ENCODE results near the gene NKTR.

NKTR gene

DNA sequence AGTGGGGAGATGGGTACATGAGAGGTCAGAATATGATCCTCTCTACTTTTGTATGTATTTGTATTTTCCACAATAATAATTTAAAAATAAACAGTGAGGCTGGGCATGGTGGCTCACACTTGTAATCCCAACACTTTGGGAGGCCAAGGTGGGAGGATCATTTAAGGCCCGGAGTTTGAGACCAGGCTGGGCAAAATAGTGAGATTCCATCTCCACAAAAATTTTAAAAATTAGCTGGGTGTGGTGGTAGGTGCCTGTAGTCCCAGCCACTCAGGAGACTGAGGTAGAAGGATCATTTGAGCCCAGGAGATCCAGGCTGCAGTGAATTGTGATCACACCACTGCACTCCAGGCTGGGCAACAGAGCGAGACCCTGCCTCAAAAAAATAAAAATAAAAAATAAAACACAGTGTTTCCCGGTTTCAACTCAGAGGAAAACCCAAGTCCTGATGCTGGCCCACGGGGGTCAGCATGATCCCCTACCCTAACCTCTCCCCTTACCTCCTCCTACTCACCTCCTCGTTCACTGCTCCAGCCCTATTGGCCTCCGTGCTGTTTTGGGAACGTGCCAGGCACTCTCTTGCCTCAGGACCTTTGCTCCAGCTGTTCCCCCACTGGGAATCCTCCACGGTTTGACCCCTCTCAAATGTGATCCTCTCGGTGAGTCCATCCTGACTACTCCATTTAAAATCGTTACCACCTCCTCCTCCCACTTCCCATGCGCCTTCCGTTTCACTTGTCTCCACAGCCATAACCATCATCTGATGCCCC is 82.0 kb downstream of the NKTR start:
- TF ChIP-seq, protein P1, sequence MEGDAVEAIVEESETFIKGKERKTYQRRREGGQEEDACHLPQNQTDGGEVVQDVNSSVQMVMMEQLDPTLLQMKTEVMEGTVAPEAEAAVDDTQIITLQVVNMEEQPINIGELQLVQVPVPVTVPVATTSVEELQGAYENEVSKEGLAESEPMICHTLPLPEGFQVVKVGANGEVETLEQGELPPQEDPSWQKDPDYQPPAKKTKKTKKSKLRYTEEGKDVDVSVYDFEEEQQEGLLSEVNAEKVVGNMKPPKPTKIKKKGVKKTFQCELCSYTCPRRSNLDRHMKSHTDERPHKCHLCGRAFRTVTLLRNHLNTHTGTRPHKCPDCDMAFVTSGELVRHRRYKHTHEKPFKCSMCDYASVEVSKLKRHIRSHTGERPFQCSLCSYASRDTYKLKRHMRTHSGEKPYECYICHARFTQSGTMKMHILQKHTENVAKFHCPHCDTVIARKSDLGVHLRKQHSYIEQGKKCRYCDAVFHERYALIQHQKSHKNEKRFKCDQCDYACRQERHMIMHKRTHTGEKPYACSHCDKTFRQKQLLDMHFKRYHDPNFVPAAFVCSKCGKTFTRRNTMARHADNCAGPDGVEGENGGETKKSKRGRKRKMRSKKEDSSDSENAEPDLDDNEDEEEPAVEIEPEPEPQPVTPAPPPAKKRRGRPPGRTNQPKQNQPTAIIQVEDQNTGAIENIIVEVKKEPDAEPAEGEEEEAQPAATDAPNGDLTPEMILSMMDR (IDR thresholded peaks at IDR 0.05; ENCODE audit: low read depth, low read length, missing control alignments) = no peak
- no peak for DNase-seq (ENCODE audit: low read depth)
- H3K4me3 ChIP-seq (ENCODE audit: low read depth, low read length) = no peak overlapping the region

DNA sequence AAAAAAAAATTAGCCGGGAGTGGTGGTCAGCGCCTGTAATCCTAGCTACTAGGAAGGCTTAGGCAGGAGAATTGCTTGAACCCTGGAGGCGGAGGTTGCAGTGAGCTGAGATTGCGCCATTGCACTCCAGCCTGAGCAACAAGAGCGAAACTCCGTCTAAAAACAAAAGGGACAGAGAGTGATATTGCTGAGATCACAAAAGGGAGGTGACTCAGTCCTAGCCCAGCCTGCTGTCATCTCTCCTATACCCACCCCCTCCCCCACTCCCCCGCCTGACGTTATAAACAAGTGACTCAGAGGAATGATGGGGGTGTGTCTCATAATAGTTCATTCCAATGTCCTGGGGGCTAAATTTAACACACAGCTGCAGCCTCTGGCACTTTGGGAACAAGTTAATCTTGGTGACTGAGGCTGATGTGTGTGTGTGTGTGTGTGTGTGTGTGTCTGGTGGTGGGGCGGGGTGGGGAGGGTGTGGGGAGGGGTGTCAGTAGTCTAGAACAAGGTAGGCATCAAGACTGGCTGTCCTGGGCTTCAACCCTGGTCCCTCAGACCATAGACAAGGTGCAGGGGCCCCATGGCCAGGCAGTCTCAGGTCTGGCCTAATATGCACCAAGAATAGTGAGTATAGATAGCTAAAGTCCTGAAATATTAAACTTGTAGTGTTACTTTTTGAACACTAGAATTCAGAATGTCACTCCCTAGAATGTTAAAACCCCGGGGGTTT is 83.6 kb downstream of the NKTR start:
- DNase-seq (ENCODE audit: low read depth) = no peak
- TF ChIP-seq, protein P1 (IDR thresholded peaks at IDR 0.05; ENCODE audit: low read depth, low read length, missing control alignments) = no peak
- H3K4me3 ChIP-seq (ENCODE audit: low read depth, low read length) = no peak overlapping the region

DNA sequence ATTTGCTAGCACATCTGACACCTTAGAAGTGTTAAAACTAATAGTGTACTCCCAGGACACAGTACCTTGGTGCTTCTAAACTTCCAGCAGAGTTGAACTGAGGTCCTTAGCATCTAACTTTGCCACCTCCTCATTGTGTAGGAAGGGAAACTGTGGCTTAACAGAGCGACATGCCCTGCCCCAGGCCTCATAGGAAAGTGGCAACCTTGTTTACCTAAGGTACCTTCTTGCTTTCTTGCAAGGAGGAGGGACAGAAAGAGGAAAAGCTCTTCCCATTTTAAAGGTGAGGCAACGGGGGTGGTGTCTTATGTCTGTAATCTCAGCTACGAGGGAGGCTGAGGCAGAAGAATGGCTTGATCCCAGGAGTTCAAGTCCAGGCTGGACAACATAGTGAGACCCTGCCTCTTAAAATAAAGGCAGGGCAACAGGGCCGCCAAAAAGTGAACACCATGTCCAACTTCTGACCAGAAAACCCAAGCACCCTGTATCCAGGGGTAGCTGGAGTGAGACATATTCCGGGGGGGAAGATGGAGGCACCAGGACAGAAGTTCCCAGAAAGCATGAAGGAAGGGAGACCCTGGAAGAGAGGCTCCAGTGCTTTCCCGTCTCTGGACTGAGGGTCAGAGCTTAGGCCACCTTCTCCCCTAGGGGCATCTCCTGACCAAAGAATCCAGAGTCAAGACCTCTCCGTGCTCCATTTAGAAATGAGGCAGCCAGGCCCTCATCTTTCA is 84.3 kb downstream of the NKTR start:
- no peak for DNase-seq (ENCODE audit: low read depth)
- no peak overlapping the region for H3K4me3 ChIP-seq (ENCODE audit: low read depth, low read length)
- TF ChIP-seq, protein P1 (IDR thresholded peaks at IDR 0.05; ENCODE audit: low read depth, low read length, missing control alignments) = no peak

DNA sequence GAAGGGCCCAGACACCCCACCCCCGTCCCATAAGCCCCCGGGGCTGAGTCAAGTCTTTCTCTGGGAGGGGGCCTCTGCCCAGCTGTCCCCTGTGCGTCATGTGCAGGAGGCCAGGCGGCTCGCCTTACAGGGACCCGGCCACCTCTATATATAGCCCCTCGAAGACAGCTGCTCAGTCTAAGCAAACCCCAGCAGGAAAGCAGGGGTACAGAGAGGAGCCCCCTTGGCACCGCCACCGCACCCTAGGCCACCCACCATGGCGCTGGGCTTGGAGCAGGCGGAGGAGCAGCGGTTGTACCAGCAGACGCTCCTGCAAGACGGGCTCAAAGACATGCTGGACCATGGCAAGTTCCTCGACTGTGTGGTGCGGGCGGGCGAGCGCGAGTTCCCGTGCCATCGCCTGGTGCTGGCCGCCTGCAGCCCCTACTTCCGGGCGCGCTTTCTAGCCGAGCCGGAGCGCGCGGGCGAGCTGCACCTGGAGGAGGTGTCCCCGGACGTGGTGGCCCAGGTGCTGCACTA is 84.9 kb downstream of the NKTR start, which contains the start of gene KLHL40:
Gene KLHL40 (plus strand): TSS at position 175 of the 519 bp plus-strand sequence. CDS start 82 bp downstream, at position 257.
- no peak for DNase-seq (ENCODE audit: low read depth)
- TF ChIP-seq, protein P1 (IDR thresholded peaks at IDR 0.05; ENCODE audit: low read depth, low read length, missing control alignments) = no peak
- no peak within 1 kb of the TSS for H3K4me3 ChIP-seq (ENCODE audit: low read depth, low read length)

DNA sequence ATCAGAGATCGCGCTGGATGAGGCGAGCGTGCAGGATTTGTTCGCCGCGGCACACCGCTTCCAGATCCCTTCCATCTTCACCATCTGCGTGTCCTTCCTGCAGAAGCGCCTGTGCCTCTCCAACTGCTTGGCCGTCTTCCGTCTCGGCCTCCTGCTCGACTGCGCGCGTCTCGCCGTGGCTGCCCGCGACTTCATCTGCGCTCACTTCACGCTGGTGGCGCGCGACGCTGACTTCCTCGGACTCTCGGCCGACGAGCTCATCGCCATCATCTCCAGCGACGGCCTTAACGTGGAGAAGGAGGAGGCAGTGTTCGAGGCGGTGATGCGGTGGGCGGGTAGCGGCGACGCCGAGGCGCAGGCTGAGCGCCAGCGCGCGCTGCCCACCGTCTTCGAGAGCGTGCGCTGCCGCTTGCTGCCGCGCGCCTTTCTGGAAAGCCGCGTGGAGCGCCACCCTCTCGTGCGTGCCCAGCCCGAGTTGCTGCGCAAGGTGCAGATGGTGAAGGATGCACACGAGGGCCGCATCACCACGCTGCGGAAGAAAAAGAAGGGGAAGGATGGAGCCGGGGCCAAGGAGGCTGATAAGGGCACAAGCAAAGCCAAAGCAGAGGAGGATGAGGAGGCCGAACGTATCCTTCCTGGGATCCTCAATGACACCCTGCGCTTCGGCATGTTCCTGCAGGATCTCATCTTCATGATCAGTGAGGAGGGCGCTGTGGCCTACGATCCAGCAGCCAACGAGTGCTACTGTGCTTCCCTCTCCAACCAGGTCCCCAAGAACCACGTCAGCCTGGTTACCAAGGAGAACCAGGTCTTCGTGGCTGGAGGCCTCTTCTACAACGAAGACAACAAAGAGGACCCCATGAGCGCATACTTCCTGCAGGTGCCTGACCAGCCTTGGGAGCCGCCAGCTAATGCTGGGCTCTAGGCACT is 85.7 kb downstream of the NKTR start:
- TF ChIP-seq, protein P1 (IDR thresholded peaks at IDR 0.05; ENCODE audit: low read depth, low read length, missing control alignments) = no peak
- no peak overlapping the region for H3K4me3 ChIP-seq (ENCODE audit: low read depth, low read length)
- no peak for DNase-seq (ENCODE audit: low read depth)
